ENCODE measurements around the gene GRK1.

Gene GRK1

GRCh38 chr13:113650731-113651148, 16.3 kb upstream of the GRK1 start:
- Histone ChIP-seq H3K9me3 (ENCODE audit: low read depth, low read length) (no peaks in the 10 kb centered on the region), H3K36me3 (ENCODE audit: insufficient read depth, low read length) (no peaks in the 10 kb centered on the region), H3K27ac (no peak overlapping the region), H3K9ac (ENCODE audit: insufficient read length) (no peak overlapping the region), H3K4me3 (no peak overlapping the region)
- no peak; the same call in 1 of the 2 replicates for TF ChIP-seq POLR2AphosphoS5 (IDR thresholded peaks at IDR 0.05; ENCODE audit: borderline replicate concordance, low read depth, low read length)
- TF ChIP-seq FOXP2 (optimal IDR thresholded peaks at IDR 0.05; ENCODE audit: control extremely low read depth, extremely low read length, insufficient read depth), result no peak
- no peak for TF ChIP-seq EZH2 (IDR thresholded peaks at IDR 0.05)
- no peak for DNase-seq (ENCODE audit: low read depth, low spot score)

DNA sequence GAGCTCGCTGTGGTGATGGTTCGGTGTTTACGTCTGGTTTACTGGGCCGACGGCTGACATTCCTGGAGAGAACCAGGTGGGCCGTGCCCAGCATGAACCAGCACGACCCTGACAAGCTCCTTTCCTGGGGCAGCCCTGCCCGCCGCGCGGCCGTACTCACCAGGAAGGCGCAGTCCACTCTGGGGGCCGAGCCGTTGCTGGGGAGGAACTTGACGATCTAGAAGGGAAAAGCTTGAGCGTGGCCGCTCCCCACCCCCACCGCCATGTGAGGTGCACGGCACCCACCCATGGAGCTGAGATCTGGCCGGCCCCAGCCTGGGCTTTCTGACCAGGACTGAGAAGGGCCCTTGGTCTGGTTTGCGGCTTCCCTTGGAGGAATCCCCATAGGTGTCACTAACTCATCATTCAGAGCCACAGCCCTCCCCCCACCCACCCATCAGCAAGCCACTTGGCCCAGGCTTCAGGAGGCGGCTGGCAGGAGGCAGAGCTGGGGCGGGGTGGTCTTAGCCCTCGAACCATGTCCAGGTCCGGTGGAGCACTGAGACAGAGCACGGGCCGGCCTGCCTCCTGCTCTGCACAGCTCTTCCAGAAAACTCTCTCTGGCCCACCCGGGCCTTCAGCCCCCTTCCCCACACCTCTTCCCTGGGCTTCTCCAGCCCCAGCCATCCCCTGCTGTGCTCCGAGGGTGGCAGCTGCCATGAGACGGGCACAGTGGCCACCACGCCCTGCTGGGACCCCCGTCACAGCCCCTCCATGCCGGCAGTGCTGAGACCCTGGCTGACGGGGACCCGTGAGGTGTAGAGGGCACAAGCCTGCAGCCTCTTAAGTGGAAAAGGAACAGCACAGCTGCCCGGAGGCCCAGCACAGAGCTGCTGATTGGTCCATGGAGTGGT, 15.3 kb upstream of the GRK1 start:
- no peak overlapping the region for H3K9ac ChIP-seq (ENCODE audit: insufficient read length)
- TF ChIP-seq POLR2AphosphoS5 (IDR thresholded peaks at IDR 0.05; ENCODE audit: borderline replicate concordance, low read depth, low read length) (no peak), EZH2 (IDR thresholded peaks at IDR 0.05) (no peak)
- no peak overlapping the region for H3K4me3 ChIP-seq
- H3K9me3 ChIP-seq (ENCODE audit: low read depth, low read length), result no peaks in the 10 kb centered on the region
- no peaks in the 10 kb centered on the region for H3K36me3 ChIP-seq (ENCODE audit: insufficient read depth, low read length)
- no peak overlapping the region for H3K27ac ChIP-seq
- no peak for DNase-seq (ENCODE audit: low read depth, low spot score)

DNA sequence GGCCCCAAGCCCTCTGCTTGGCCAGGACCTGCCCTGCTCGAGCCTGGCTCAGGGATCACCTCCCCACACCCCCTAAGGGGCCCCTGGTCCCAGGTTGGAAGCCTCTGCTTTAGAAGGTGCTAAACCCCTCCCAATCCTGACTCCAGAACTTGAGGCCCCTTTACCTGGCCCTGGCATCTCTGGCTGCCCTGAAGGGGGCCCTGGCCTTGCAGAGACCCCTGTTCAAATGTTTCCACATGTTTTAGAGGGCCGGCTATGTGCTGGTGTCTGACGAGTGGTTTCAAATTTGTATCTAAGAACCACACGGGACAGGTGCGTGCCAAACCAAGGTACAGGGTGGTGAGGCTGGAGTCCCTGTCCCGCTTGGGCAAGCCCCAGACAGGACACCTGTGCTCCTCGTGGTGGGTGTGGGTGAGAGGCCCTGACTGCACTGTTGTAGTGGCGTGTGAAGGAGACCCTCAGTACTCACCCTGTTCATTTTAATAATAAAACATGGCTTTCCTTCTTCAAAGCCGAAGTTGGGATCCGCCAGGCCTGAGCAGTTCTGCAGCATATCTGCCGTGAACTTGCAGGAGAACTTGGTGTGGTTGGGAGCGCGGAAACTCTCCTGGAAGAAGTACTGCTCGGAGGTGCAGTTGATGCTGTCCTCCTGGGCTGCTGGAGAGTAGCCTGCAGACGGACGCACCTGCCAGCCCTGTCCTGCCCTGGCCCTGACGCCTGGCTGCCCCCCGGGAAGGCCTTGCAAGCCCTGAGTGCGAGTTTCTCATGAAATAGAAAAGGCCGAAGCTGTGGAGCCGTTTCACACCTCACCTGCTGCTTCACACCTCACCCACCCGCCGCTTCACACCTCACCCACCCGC, 14.4 kb upstream of the GRK1 start:
- no peak for DNase-seq (ENCODE audit: low read depth, low spot score)
- H3K27ac ChIP-seq, result no peak overlapping the region
- no peaks in the 10 kb centered on the region for H3K36me3 ChIP-seq (ENCODE audit: insufficient read depth, low read length)
- no peaks in the 10 kb centered on the region for H3K9me3 ChIP-seq (ENCODE audit: low read depth, low read length)
- no peak overlapping the region for H3K9ac ChIP-seq (ENCODE audit: insufficient read length)
- no peak overlapping the region for H3K4me3 ChIP-seq
- TF ChIP-seq POLR2AphosphoS5 (IDR thresholded peaks at IDR 0.05; ENCODE audit: borderline replicate concordance, low read depth, low read length) (no peak), EZH2 (IDR thresholded peaks at IDR 0.05) (no peak), FOXP2 (optimal IDR thresholded peaks at IDR 0.05; ENCODE audit: control extremely low read depth, extremely low read length, insufficient read depth) (no peak)

- Histone ChIP-seq H3K9ac (ENCODE audit: insufficient read length) (no peak overlapping the region), H3K9me3 (ENCODE audit: low read depth, low read length) (no peaks in the 10 kb centered on the region), H3K4me3 (no peak overlapping the region), H3K36me3 (ENCODE audit: insufficient read depth, low read length) (no peaks in the 10 kb centered on the region), H3K27ac (no peak overlapping the region)
- DNase-seq (ENCODE audit: low read depth, low spot score), result no peak
- TF ChIP-seq POLR2AphosphoS5 (IDR thresholded peaks at IDR 0.05; ENCODE audit: borderline replicate concordance, low read depth, low read length) (no peak), FOXP2 (optimal IDR thresholded peaks at IDR 0.05; ENCODE audit: control extremely low read depth, extremely low read length, insufficient read depth) (no peak), EZH2 (IDR thresholded peaks at IDR 0.05) (no peak)
Observed at GRCh38 chr13:113653264-113654174, 13.5 kb upstream of the GRK1 start.

DNA sequence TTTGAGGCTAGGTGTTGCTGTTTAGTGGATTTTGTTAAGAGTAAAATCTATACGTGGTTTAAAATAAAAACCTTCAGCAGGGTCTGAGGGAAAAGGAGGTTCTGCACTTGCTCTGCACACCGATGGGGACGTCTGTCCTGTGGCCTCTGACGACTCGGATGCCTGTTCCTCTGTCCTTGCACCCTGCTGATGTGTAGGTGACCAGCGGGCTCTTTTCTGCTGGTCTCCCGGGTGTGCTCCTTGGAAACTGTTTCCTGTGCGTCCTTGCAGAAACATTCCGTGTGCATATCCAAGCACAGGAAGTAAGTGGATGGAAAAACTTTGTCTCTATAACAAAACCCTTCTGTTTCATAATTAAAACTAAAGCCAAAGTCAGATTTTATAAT, 12.9 kb upstream of the GRK1 start:
- no peak overlapping the region for H3K4me3 ChIP-seq
- no peak overlapping the region for H3K27ac ChIP-seq
- TF ChIP-seq FOXP2 (optimal IDR thresholded peaks at IDR 0.05; ENCODE audit: control extremely low read depth, extremely low read length, insufficient read depth) (no peak), POLR2AphosphoS5 (IDR thresholded peaks at IDR 0.05; ENCODE audit: borderline replicate concordance, low read depth, low read length) (no peak)
- H3K9me3 ChIP-seq (ENCODE audit: low read depth, low read length), result no peaks in the 10 kb centered on the region
- H3K36me3 ChIP-seq (ENCODE audit: insufficient read depth, low read length), result no peaks in the 10 kb centered on the region
- H3K9ac ChIP-seq (ENCODE audit: insufficient read length), result no peak overlapping the region
- no peak for DNase-seq (ENCODE audit: low read depth, low spot score)

GRCh38 chr13:113654591-113655345, 12.3 kb upstream of the GRK1 start:
- no peak for DNase-seq (ENCODE audit: low read depth, low spot score)
- Histone ChIP-seq H3K9ac (ENCODE audit: insufficient read length) (no peak overlapping the region), H3K9me3 (ENCODE audit: low read depth, low read length) (no peaks in the 10 kb centered on the region), H3K27ac (no peak overlapping the region), H3K36me3 (ENCODE audit: insufficient read depth, low read length) (no peaks in the 10 kb centered on the region), H3K4me3 (no peak overlapping the region)
- no peak for TF ChIP-seq EZH2 (IDR thresholded peaks at IDR 0.05)
- TF ChIP-seq POLR2AphosphoS5 (IDR thresholded peaks at IDR 0.05; ENCODE audit: borderline replicate concordance, low read depth, low read length), result no peak
- TF ChIP-seq FOXP2 (optimal IDR thresholded peaks at IDR 0.05; ENCODE audit: control extremely low read depth, extremely low read length, insufficient read depth), result no peak

GRCh38 chr13:113655346-113656002, 11.5 kb upstream of the GRK1 start:
- H3K9me3 ChIP-seq (ENCODE audit: low read depth, low read length), result no peaks in the 10 kb centered on the region
- H3K4me3 ChIP-seq, result no peak overlapping the region
- no peak overlapping the region for H3K9ac ChIP-seq (ENCODE audit: insufficient read length)
- no peak overlapping the region for H3K27ac ChIP-seq
- TF ChIP-seq POLR2AphosphoS5 (IDR thresholded peaks at IDR 0.05; ENCODE audit: borderline replicate concordance, low read depth, low read length) (no peak), FOXP2 (optimal IDR thresholded peaks at IDR 0.05; ENCODE audit: control extremely low read depth, extremely low read length, insufficient read depth) (no peak), EZH2 (IDR thresholded peaks at IDR 0.05) (no peak)
- DNase-seq (ENCODE audit: low read depth, low spot score), result no peak
- H3K36me3 ChIP-seq (ENCODE audit: insufficient read depth, low read length), result no peaks in the 10 kb centered on the region

All from SK-N-MC (cell line).